ENCODE results near the gene SH3RF3. TPM values are rescaled to one million over a fixed set of nuclear protein-coding genes. Genes with fewer than 3 reads are reported as not detected.

The SH3RF3 gene
- total and polyA plus RNA-seq, 2 of the 13 experiments (the other 11 are each of a cell fraction or from before 2014, with no cell fraction given): 0.04 TPM; not detected in 1

GRCh38 chr2:109523536-109524361, 394.7 kb downstream of the SH3RF3 start (continued):
- TF ChIP-seq ZFP36L2 (CRISPR knock-in tag; IDR thresholded peaks at IDR 0.05) (no peak), MYPOP (CRISPR knock-in tag; IDR thresholded peaks at IDR 0.05) (no peak), MED1 (CRISPR knock-in tag; IDR thresholded peaks at IDR 0.05) (no peak), CREM (IDR thresholded peaks at IDR 0.05) (no peak), CREM (CRISPR knock-in tag; IDR thresholded peaks at IDR 0.05) (no peak), HIVEP1 (CRISPR knock-in tag; IDR thresholded peaks at IDR 0.05) (peak; percentile 43; the same call in 1 of the 2 replicates), ZNF589 (CRISPR knock-in tag; conservative IDR thresholded peaks at IDR 0.05) (no peak), ZNF382 (CRISPR knock-in tag; IDR thresholded peaks at IDR 0.05; ENCODE audit: borderline replicate concordance) (no peak), HDAC6 (IDR thresholded peaks at IDR 0.05; ENCODE audit: low read depth, low read length) (no peak), CC2D1A (CRISPR knock-in tag; IDR thresholded peaks at IDR 0.05) (no peak), SIX1 (CRISPR knock-in tag; IDR thresholded peaks at IDR 0.05; ENCODE audit: borderline replicate concordance) (no peak), ZNF839 (CRISPR knock-in tag; IDR thresholded peaks at IDR 0.05; ENCODE audit: borderline replicate concordance) (no peak), MYC (CRISPR knock-in tag; IDR thresholded peaks at IDR 0.05; ENCODE audit: borderline replicate concordance) (0 out of 2 replicates have a peak, but pooled peaks have one; percentile 23), ZNF512B (CRISPR knock-in tag; IDR thresholded peaks at IDR 0.05; ENCODE audit: borderline replicate concordance) (peak; percentile 60; the same call in 1 of the 2 replicates), ZKSCAN5 (CRISPR knock-in tag; IDR thresholded peaks at IDR 0.05) (peak; percentile 91), ZNF138 (CRISPR knock-in tag; IDR thresholded peaks at IDR 0.05; ENCODE audit: low read depth) (no peak), RFXAP (CRISPR knock-in tag; IDR thresholded peaks at IDR 0.05; ENCODE audit: borderline replicate concordance) (no peak), ZBTB1 (CRISPR knock-in tag; IDR thresholded peaks at IDR 0.05; ENCODE audit: borderline replicate concordance) (no peak), BRD4 (CRISPR knock-in tag; IDR thresholded peaks at IDR 0.05) (no peak), ZNF768 (CRISPR knock-in tag; IDR thresholded peaks at IDR 0.05) (no peak; the same call in 1 of the 2 replicates), REL (CRISPR knock-in tag; conservative IDR thresholded peaks at IDR 0.05) (no peak), CHD4 (IDR thresholded peaks at IDR 0.05; ENCODE audit: borderline replicate concordance, low read length) (no peak)
